ENCODE data around the gene PAX3. TPM values are rescaled to one million over a fixed set of nuclear protein-coding genes. Genes with fewer than 3 reads are reported as not detected.

Gene PAX3
- total and polyA plus RNA-seq, 9 of the 15 experiments (the other 6 are each of a cell fraction or from before 2014, with no cell fraction given), result not detected

DNA sequence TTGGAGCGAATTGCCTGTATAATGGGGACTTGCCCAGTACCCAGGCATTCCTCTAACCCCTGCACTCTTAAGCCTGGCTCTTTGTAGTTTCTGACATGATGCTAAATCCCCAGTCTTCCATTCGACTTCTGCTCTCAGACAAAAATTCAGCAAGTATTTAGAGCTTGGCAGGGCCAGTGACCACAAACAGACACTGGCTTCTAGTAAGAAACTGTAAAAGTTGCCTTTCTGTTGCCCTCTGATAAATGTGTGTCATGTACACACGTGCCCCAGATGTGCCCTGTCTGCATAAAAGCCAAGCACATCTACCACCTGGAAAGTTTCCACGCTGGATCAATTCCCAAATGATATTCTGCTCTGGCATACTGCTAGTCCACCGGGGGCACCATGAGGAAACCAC is 18.0 kb downstream of the PAX3 start:
- no peak overlapping the region for H3K9ac ChIP-seq (ENCODE audit: insufficient read depth in 1 of 2, low read depth in 2 of 2, low read length in 2 of 2)
- no peak for FAIRE-seq
- no peak overlapping the region for H2AFZ ChIP-seq (ENCODE audit: low read depth, low read length)
- WGBS (ENCODE audit: insufficient coverage, low coverage, missing lambda C conversion rate), result 3% methylated on average over 5 of the region's 5 CpGs
- ChIA-PET CTCF (ENCODE audit: low intra/inter-chr PET ratio) (no interaction called here), POLR2A (no interaction called here)
- H3K9me3 ChIP-seq (replicated peaks; ENCODE audit: control insufficient read depth, insufficient read depth, low read depth, low read length), result no peaks in the 10 kb centered on the region
- no peaks in the 10 kb centered on the region for H3K4me1 ChIP-seq (replicated peaks in 1 of 2; ENCODE audit: control insufficient read depth in 2 of 2, insufficient read depth in 2 of 2, low read length in 2 of 2)
- DNase-seq (ENCODE audit: extremely low read depth in 1 of 4, low spot score in 3 of 4), result no peak
- TF ChIP-seq HDAC3 (IDR thresholded peaks at IDR 0.05; ENCODE audit: borderline replicate concordance, partially characterized antibody) (no peak), ELF2 (CRISPR knock-in tag; IDR thresholded peaks at IDR 0.05) (no peak)
- TF ChIP-seq, protein P1, sequence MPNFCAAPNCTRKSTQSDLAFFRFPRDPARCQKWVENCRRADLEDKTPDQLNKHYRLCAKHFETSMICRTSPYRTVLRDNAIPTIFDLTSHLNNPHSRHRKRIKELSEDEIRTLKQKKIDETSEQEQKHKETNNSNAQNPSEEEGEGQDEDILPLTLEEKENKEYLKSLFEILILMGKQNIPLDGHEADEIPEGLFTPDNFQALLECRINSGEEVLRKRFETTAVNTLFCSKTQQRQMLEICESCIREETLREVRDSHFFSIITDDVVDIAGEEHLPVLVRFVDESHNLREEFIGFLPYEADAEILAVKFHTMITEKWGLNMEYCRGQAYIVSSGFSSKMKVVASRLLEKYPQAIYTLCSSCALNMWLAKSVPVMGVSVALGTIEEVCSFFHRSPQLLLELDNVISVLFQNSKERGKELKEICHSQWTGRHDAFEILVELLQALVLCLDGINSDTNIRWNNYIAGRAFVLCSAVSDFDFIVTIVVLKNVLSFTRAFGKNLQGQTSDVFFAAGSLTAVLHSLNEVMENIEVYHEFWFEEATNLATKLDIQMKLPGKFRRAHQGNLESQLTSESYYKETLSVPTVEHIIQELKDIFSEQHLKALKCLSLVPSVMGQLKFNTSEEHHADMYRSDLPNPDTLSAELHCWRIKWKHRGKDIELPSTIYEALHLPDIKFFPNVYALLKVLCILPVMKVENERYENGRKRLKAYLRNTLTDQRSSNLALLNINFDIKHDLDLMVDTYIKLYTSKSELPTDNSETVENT (CRISPR knock-in tag; IDR thresholded peaks at IDR 0.05), result no peak
- TF ChIP-seq, protein P2, sequence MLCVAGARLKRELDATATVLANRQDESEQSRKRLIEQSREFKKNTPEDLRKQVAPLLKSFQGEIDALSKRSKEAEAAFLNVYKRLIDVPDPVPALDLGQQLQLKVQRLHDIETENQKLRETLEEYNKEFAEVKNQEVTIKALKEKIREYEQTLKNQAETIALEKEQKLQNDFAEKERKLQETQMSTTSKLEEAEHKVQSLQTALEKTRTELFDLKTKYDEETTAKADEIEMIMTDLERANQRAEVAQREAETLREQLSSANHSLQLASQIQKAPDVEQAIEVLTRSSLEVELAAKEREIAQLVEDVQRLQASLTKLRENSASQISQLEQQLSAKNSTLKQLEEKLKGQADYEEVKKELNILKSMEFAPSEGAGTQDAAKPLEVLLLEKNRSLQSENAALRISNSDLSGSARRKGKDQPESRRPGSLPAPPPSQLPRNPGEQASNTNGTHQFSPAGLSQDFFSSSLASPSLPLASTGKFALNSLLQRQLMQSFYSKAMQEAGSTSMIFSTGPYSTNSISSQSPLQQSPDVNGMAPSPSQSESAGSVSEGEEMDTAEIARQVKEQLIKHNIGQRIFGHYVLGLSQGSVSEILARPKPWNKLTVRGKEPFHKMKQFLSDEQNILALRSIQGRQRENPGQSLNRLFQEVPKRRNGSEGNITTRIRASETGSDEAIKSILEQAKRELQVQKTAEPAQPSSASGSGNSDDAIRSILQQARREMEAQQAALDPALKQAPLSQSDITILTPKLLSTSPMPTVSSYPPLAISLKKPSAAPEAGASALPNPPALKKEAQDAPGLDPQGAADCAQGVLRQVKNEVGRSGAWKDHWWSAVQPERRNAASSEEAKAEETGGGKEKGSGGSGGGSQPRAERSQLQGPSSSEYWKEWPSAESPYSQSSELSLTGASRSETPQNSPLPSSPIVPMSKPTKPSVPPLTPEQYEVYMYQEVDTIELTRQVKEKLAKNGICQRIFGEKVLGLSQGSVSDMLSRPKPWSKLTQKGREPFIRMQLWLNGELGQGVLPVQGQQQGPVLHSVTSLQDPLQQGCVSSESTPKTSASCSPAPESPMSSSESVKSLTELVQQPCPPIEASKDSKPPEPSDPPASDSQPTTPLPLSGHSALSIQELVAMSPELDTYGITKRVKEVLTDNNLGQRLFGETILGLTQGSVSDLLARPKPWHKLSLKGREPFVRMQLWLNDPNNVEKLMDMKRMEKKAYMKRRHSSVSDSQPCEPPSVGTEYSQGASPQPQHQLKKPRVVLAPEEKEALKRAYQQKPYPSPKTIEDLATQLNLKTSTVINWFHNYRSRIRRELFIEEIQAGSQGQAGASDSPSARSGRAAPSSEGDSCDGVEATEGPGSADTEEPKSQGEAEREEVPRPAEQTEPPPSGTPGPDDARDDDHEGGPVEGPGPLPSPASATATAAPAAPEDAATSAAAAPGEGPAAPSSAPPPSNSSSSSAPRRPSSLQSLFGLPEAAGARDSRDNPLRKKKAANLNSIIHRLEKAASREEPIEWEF (CRISPR knock-in tag; IDR thresholded peaks at IDR 0.05), result no peak
- TF ChIP-seq, protein P3, sequence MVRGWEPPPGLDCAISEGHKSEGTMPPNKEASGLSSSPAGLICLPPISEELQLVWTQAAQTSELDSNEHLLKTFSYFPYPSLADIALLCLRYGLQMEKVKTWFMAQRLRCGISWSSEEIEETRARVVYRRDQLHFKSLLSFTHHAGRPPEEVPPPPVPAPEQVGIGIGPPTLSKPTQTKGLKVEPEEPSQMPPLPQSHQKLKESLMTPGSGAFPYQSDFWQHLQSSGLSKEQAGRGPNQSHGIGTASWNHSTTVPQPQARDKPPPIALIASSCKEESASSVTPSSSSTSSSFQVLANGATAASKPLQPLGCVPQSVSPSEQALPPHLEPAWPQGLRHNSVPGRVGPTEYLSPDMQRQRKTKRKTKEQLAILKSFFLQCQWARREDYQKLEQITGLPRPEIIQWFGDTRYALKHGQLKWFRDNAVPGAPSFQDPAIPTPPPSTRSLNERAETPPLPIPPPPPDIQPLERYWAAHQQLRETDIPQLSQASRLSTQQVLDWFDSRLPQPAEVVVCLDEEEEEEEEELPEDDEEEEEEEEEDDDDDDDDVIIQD (CRISPR knock-in tag; IDR thresholded peaks at IDR 0.05), result no peak
- no peaks in the 10 kb centered on the region for H3K79me2 ChIP-seq (ENCODE audit: control insufficient read depth, insufficient read depth, low read length)
- no peaks in the 10 kb centered on the region for H3K36me3 ChIP-seq (ENCODE audit: control insufficient read depth, insufficient read depth, low read length)
- H3K4me2 ChIP-seq (ENCODE audit: insufficient read depth, low read length), result no peak overlapping the region
- no peaks in the 10 kb centered on the region for H3K27me3 ChIP-seq (ENCODE audit: control insufficient read depth in 2 of 2, insufficient read depth in 2 of 2, low read length in 2 of 2)
- H4K20me1 ChIP-seq (replicated peaks; ENCODE audit: control insufficient read depth, insufficient read depth, low read length), result no peaks in the 10 kb centered on the region
- no TSS peak for BruUV-seq (replicated peaks)
- no peak for ATAC-seq
- H3K9me1 ChIP-seq (ENCODE audit: control insufficient read depth, insufficient read depth, low read length), result no peaks in the 10 kb centered on the region
- H3K27ac ChIP-seq (ENCODE audit: extremely low read depth, low read depth, low read length), result no peak overlapping the region
- intact Hi-C loops (cut with micrococcal nuclease), result no loop called here
- in situ Hi-C loops (cut with MboI), result no loop called here
- H3K4me3 ChIP-seq, result no peak overlapping the region
